Measurements from ENCODE around the gene TXNDC11.
A peak's percentile ranks its signal among the peaks of the same experiment; 100 is the strongest.
"Not testable (repeated sequence)": the region's sequence is repeated elsewhere in the genome, so short reads cannot be mapped to it uniquely, and the experiment has no call there.

TXNDC11 gene

GRCh38 chr16:11742536-11743307, at the start of gene TXNDC11:
TXNDC11 (minus strand) TSS chr16:11742857; CDS start chr16:11742730, 127 bp downstream.
- DNase-seq (ENCODE audit: low spot score), result peak; percentile 99

DNA sequence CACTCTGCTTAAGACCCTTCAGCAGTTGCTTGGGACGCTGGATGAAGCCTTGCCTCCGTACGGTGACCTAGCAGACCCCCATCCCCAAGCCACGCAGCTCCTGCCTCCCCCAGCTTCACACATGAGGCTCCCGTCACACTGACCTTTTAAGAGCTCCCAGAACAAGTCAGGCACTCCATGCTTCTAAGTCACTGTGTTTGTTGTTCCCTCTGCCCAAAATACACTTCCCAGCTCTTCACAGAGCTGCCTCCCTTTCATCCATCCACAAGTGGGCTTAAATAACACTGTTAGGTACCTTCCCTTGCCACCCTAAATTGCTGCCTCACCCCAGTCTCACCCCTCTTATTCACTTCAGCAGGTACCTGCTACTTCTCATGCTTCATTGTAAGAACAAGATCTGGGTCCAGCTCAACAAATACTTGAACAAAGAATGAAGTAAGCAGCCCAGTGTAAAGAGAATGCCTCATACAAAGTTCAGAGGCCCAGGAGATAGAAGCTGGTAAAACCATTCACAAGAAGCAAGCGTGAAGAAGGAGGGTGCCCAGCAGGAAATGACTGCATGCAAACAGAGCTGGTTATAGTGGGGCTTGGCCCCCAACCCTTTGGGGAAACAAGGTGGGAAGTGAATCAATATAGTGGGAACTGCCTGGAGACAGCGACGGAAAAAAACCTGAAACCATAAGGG, 48.6 kb upstream of the TXNDC11 start:
- DNase-seq (ENCODE audit: low spot score), result no peak

GRCh38 chr16:11788914-11789313, 46.3 kb upstream of the TXNDC11 start:
- no peak for DNase-seq (ENCODE audit: low spot score)

DNA sequence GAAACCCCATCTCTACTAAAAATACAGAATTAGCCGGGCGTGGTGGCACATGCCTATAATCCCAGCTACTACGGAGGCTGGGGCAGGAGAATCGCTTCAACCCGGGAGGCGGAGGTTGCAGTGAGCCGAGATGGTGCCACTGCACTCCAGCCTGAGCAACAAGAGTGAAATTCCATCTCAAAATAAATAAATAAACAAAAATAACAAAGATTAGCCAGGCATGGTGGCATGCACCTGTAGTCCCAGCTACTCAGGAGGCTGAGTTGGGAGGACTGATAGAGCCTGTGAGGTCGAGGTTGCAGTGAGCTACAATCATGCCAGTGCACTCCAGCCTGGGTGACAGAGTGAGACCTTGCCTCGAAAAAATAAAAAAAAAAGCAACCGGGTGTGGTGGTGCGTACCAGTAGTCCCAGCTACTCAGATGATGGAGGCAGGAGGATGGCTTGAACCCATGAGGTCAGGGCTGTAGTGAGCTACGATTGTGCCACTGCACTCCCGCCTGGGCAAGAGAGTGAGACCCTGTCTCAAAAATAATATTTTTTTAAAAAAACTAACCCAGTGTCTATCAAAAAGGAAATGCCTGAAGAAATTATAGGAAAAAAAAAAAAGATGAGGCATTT, 42.4 kb upstream of the TXNDC11 start:
- DNase-seq (ENCODE audit: low spot score), result not testable (repeated sequence)

- not testable (repeated sequence) for DNase-seq (ENCODE audit: low spot score)
These were observed 41.7 kb upstream of the TXNDC11 start for GRCh38 chr16:11784381-11784780.

- peak; percentile 52 for DNase-seq (ENCODE audit: low spot score)
These were observed 41.3 kb upstream of the TXNDC11 start for GRCh38 chr16:11784038-11784369.

DNA sequence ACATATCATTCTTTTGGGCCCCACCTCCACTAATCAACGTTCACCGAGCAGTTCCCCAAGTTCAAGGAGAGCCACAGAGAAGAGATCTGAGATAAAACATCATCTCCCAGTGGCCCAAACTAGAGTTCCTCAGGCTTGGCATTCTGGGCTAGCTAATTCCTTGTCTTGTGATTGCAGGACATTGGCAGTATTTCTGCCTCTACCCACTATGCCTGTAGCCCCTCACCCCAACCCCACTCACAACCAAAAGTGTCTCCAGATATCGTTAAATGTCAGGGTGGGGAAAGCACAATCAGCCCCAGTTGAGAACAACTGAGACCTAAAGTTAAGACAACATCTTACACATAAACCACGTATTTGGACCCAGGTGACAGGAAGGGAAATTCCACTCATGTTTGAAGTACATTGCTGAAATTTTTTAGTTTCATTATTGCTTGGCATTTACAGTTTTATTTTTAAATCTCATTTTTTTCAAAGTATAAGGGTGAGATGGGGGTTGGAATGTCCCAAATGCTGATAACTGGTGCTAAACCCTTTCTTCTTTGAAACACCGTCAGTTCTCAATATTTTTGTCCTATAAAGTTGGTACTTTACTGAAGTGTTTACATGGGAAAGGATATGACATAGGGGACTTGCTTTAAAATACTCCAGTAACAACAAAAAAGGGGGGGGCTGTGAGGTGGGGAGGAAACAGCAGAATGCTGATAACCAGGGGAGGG, 40.8 kb upstream of the TXNDC11 start:
- DNase-seq (ENCODE audit: low spot score), result peak; percentile 43

GRCh38 chr16:11781773-11782172, 39.1 kb upstream of the TXNDC11 start:
- no peak for DNase-seq (ENCODE audit: low spot score)

GRCh38 chr16:11780991-11781680, 38.5 kb upstream of the TXNDC11 start:
- DNase-seq (ENCODE audit: low spot score), result no peak

DNA sequence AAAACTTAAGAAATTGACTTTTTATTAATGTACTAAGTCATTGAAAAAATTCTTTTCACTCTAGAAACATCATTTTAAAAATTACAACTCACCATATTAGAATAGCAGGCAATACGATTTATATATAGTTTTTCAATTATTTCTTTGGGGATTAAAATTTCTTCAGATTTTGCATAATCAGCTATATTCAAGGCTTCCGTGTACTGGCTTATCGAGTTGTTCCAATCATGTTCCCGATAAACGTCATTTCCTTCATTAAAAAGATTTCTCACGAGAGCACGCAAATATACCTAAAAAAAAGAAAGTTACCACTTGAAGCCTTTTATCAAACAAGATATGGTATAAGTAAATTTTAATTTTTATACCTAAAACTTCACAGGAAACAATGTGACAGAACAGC, 36.4 kb upstream of the TXNDC11 start:
- DNase-seq (ENCODE audit: low spot score), result no peak

DNA sequence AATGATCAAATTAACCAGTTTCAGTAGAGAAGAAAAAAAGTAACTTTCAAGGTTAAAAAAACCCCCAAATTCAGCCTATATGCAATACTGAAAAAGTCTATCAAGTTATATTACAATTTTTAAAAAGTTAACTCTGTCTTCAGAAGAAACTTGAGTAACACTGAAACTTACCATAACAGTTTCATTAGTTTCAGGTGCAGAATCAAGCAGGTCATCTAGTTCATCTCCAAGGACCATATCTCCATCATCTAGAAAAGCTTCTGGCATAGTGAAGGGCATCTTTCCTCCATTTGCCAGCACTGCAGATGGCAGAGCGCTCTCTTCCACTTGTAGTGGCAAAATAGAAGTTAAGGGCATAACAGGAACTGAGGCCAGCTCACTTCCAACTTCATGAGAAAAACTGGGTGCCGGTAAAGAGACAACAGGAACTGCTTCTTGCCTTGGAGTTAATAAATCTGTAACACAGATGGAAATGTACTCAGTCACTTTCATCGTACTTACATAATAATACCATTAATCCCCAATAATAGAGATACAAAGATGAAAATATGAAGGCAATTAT, 31.5 kb upstream of the TXNDC11 start:
- DNase-seq (ENCODE audit: low spot score), result no peak

GRCh38 chr16:11768849-11769248, 26.2 kb upstream of the TXNDC11 start:
- no peak for DNase-seq (ENCODE audit: low spot score)

DNA sequence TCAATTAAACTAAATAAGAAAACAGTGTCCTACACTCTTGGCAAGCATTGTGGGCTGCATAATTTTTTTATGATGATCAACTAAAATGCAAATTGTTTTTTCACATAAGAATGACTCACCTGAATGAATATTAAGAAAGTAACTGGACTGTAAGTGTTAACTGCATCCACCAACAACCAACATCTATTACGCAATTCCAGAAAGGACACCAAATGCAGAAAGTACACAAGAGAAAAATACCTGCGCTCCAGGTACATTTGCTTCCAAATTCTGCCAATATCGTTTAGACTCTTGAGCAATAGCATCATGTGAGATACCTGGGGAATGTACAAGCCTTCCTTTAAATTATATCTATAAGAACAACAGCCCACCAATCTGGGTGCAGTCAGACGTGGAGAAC, 19.8 kb upstream of the TXNDC11 start:
- DNase-seq (ENCODE audit: low spot score), result no peak

DNA sequence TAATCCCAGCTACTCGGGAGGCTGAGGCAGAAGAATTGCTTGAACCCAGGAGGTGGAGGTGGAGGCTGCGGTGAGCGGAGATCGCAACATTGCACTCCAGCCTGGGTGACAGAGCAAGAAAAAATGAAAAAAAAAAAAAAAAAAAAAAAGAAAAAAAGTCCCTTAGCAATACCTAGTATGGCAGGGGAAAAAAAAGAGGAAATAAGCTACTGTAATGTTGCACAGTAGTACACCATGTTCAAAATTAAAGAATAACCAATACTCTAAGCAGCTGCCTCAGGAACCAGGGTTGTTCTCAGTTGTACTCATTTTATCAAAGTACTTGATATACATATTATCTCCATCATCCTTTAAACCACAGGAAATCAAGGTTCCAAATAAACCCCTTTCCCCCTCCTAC, 17.3 kb upstream of the TXNDC11 start:
- no peak for DNase-seq (ENCODE audit: low spot score)

GRCh38 chr16:11759163-11759834, 16.6 kb upstream of the TXNDC11 start:
- DNase-seq (ENCODE audit: low spot score), result no peak

- no peak for DNase-seq (ENCODE audit: low spot score)
These were observed 15.3 kb upstream of the TXNDC11 start for GRCh38 chr16:11757671-11758545.

DNA sequence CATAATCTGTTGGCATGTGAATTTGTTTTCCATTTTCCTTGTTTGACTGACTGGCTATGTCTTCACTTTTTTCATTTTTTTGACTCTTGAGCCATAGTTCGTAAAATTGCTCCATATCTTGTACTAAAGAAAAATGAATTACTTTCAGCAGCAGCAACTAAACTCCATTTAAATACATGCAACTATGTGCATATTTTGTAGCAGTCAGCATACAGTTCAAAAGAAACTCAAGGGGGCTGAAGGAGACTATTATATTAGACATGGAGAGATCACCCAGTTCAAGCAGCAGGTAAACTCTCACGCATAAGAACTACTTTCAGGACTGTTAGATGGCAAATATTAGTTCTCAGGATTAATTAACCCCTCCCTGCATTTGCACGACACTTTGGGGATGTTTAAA, 13.6 kb upstream of the TXNDC11 start:
- no peak for DNase-seq (ENCODE audit: low spot score)

DNA sequence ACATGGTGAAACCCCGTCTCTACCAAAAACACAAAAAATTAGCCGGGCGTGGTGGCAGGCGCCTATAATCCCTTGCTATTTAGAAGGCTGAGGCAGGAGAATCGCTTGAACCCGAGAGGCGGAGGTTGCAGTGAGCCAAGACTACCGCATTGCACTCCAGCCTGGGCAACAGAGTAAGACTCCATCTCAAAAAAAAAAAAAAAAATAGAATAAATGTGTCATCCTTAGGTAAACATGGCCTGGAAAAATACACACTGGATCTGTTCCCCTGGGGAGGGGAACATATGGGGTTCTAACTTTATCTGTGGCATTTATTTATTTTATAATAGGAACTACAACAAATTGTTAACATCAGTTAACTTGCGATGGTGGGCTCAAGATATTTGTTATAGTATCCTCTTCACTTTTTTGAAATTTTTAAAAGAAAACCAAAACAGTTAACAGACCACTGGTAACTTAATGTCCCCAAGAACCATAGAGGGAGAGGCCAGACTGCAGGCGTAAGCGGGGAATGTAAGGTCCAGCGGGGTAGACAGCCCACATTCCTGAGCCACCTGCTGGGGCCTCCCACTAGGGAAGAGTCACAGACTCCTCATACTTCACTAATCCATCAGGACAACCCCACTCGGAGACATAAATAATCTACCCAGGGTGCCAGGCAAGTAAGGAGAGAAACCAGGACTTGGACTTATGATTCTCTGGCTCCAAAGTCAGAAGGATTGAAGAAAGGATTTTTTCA, 12.5 kb upstream of the TXNDC11 start:
- DNase-seq (ENCODE audit: low spot score), result no peak

- no peak for DNase-seq (ENCODE audit: low spot score)
These were observed 10.2 kb upstream of the TXNDC11 start for GRCh38 chr16:11752856-11753255.
